ENCODE measurements around the gene DHTKD1.

The DHTKD1 gene

DNA sequence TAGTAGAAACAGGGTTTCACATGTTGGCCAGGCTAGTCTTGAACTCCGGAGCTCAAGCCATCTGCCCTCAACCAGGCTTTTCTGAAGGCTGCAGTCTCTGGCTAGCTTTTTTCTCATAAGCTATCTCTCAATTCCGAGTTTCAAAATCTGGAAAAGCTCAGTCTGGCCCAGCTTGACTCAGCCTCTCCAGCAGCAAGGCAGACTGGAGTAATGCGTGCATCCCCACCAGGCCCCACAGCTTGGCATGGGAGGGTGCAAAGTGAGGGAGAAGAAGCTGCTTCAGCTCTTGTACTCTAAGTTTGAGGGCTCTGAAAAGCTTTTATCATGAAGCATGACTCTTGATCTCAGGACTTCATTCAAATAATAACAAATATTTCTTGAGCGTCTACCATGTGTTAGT is 4.8 kb downstream of the DHTKD1 start:
- Histone ChIP-seq H2BK5ac (ENCODE audit: low read length) (no peak overlapping the region), H3K23ac (ENCODE audit: low read length) (no peak overlapping the region), H2AK5ac (ENCODE audit: low read length) (no peak overlapping the region), H2BK120ac (ENCODE audit: low read depth, low read length) (no peak overlapping the region), H3K56ac (ENCODE audit: low read length) (no peak overlapping the region), H3K4me3 (ENCODE audit: low read length) (no peak overlapping the region), H3K36me3 (ENCODE audit: control insufficient read depth, insufficient read depth, low read length) (no peaks in the 10 kb centered on the region), H3K18ac (ENCODE audit: low read length) (no peak overlapping the region), H4K8ac (ENCODE audit: low read depth, low read length) (no peak overlapping the region), H3K79me1 (ENCODE audit: low read length) (peaks cover 2% of the 10 kb centered on the region), H3K4me2 (ENCODE audit: low read length) (no peak overlapping the region), H3K4ac (ENCODE audit: low read depth, low read length) (no peak overlapping the region), H3K27me3 (ENCODE audit: insufficient read depth, low read length, poor library complexity) (no peaks in the 10 kb centered on the region), H3K27ac (ENCODE audit: low read depth, low read length) (no peak overlapping the region), H3K9ac (ENCODE audit: low read length) (no peak overlapping the region), H2BK15ac (replicated peaks; ENCODE audit: low read depth) (no peak overlapping the region), H4K5ac (ENCODE audit: low read length) (no peak overlapping the region), H3K79me2 (ENCODE audit: control insufficient read depth, insufficient read depth, low read length) (peaks cover 16% of the 10 kb centered on the region), H3K4me1 (ENCODE audit: control insufficient read depth, low read depth, low read length) (peaks cover 5% of the 10 kb centered on the region)
- no peak for DNase-seq
- WGBS (ENCODE audit: extremely low coverage, insufficient coverage, low lambda C conversion rate): no CpG with 5 or more reads among the region's 4 CpGs

DNA sequence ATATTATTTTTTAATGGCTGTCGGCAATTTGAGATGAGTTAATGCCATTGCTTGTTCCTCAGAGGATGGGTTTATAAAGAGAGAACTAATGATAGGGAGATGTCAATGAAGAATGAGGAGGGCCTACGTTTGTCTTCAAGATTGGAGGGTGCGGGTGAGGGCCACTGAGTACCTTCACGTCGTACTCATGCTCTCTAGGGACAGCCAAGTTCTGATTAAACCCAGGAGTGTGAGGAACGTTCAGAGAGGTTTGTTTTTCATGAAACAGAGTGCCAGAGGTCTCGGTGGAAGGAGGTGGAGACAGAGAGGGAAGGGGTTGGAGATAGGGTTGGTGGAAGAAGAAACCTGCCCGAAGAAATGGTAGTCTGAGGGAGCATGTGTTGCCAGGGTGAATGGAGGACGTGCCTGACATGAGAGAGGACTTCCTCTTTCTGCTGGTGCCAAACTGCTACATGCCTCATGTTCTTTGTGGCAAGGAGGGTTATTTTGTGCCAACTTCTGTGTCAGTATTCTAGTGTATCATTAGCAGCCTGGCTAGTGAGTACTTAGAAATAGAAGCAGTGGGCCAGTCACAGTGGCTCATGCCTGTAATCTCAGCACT is 8.9 kb downstream of the DHTKD1 start:
- Histone ChIP-seq H3K79me1 (ENCODE audit: low read length) (no peaks in the 10 kb centered on the region), H3K4me2 (ENCODE audit: low read length) (no peak overlapping the region), H3K4me1 (ENCODE audit: control insufficient read depth, low read depth, low read length) (no peaks in the 10 kb centered on the region), H3K27ac (ENCODE audit: low read depth, low read length) (no peak overlapping the region), H3K36me3 (ENCODE audit: control insufficient read depth, insufficient read depth, low read length) (no peaks in the 10 kb centered on the region), H3K4ac (ENCODE audit: low read depth, low read length) (no peak overlapping the region), H4K5ac (ENCODE audit: low read length) (no peak overlapping the region), H3K4me3 (ENCODE audit: low read length) (no peak overlapping the region), H2AK5ac (ENCODE audit: low read length) (no peak overlapping the region), H3K56ac (ENCODE audit: low read length) (no peak overlapping the region), H4K8ac (ENCODE audit: low read depth, low read length) (no peak overlapping the region), H3K9ac (ENCODE audit: low read length) (no peak overlapping the region), H3K27me3 (ENCODE audit: insufficient read depth, low read length, poor library complexity) (no peaks in the 10 kb centered on the region), H2BK120ac (ENCODE audit: low read depth, low read length) (no peak overlapping the region), H3K23ac (ENCODE audit: low read length) (no peak overlapping the region), H2BK15ac (replicated peaks; ENCODE audit: low read depth) (no peak overlapping the region), H2BK5ac (ENCODE audit: low read length) (no peak overlapping the region), H3K79me2 (ENCODE audit: control insufficient read depth, insufficient read depth, low read length) (no peaks in the 10 kb centered on the region), H3K18ac (ENCODE audit: low read length) (no peak overlapping the region)
- no peak for DNase-seq
- WGBS (ENCODE audit: extremely low coverage, insufficient coverage, low lambda C conversion rate): no CpG with 5 or more reads among the region's 9 CpGs

DNA sequence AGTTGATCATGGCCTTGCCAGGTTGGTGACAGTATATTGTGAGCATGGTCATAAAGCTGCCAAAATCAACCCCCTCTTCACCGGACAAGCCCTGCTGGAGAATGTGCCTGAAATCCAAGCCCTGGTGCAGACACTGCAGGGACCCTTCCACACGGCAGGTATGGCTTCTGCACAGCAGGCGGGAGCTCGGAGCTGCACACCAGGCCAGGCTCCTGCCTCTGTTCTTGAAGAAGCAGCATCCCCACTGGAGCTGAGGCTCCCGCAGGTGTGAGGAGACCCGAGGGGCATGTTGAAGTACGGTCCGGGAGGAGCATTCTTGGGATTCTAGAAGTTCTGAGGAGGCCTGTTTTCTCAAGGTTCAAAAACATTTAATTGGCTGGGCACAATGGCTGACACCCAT is 12.7 kb downstream of the DHTKD1 start:
- Histone ChIP-seq H3K9ac (ENCODE audit: low read length) (no peak overlapping the region), H3K4ac (ENCODE audit: low read depth, low read length) (no peak overlapping the region), H2BK120ac (ENCODE audit: low read depth, low read length) (no peak overlapping the region), H3K27ac (ENCODE audit: low read depth, low read length) (no peak overlapping the region), H3K4me2 (ENCODE audit: low read length) (no peak overlapping the region), H2BK15ac (replicated peaks; ENCODE audit: low read depth) (no peak overlapping the region), H3K27me3 (ENCODE audit: insufficient read depth, low read length, poor library complexity) (no peaks in the 10 kb centered on the region), H2BK5ac (ENCODE audit: low read length) (no peak overlapping the region), H4K8ac (ENCODE audit: low read depth, low read length) (no peak overlapping the region), H4K5ac (ENCODE audit: low read length) (no peak overlapping the region), H3K79me1 (ENCODE audit: low read length) (no peaks in the 10 kb centered on the region), H3K56ac (ENCODE audit: low read length) (no peak overlapping the region), H3K79me2 (ENCODE audit: control insufficient read depth, insufficient read depth, low read length) (no peaks in the 10 kb centered on the region), H3K23ac (ENCODE audit: low read length) (no peak overlapping the region), H3K4me3 (ENCODE audit: low read length) (no peak overlapping the region), H3K36me3 (ENCODE audit: control insufficient read depth, insufficient read depth, low read length) (no peaks in the 10 kb centered on the region), H2AK5ac (ENCODE audit: low read length) (no peak overlapping the region), H3K4me1 (ENCODE audit: control insufficient read depth, low read depth, low read length) (no peaks in the 10 kb centered on the region), H3K18ac (ENCODE audit: low read length) (no peak overlapping the region)
- WGBS (ENCODE audit: extremely low coverage, insufficient coverage, low lambda C conversion rate): no CpG with 5 or more reads among the region's 8 CpGs
- DNase-seq: peak; percentile 47

DNA sequence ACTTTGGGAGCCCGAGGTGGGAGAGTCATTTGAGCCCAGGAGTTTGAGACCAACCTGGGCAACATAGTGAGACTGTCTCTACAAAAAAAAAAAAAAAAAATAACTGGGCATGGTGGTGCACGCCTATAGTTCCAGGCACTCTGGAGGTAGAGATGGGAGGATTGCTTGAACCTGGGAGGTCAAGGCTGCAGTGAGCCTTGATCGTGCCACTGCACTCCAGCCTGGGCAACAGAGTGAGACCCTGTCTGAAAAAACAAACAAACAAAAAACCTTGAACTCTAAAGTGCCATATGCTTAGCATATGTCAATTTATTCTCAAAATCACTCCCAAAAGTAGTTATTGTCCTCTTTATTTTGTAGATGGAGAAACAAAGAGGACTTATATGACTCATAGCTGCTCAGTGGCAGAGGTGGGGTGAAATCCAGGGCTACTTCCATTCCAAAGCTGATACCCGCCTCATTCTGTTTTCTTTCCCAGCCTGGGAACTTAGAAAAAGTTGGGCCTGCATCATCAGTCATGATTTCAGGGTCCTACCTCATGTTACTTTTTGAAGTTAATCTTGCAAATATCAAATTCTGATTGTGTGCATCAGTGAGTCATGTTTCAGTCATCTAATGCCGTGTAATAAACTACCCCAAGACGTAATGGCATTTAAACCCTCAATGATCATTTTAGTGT is 13.3 kb downstream of the DHTKD1 start:
- Histone ChIP-seq H4K8ac (ENCODE audit: low read depth, low read length) (no peak overlapping the region), H3K27me3 (ENCODE audit: insufficient read depth, low read length, poor library complexity) (no peaks in the 10 kb centered on the region), H3K79me2 (ENCODE audit: control insufficient read depth, insufficient read depth, low read length) (no peaks in the 10 kb centered on the region), H4K5ac (ENCODE audit: low read length) (no peak overlapping the region), H3K18ac (ENCODE audit: low read length) (no peak overlapping the region), H2AK5ac (ENCODE audit: low read length) (no peak overlapping the region), H2BK15ac (replicated peaks; ENCODE audit: low read depth) (no peak overlapping the region), H3K4me1 (ENCODE audit: control insufficient read depth, low read depth, low read length) (no peaks in the 10 kb centered on the region), H3K79me1 (ENCODE audit: low read length) (no peaks in the 10 kb centered on the region), H3K23ac (ENCODE audit: low read length) (no peak overlapping the region), H2BK120ac (ENCODE audit: low read depth, low read length) (no peak overlapping the region), H3K4ac (ENCODE audit: low read depth, low read length) (no peak overlapping the region), H3K4me2 (ENCODE audit: low read length) (no peak overlapping the region), H3K4me3 (ENCODE audit: low read length) (no peak overlapping the region), H3K36me3 (ENCODE audit: control insufficient read depth, insufficient read depth, low read length) (no peaks in the 10 kb centered on the region), H3K56ac (ENCODE audit: low read length) (no peak overlapping the region), H3K27ac (ENCODE audit: low read depth, low read length) (no peak overlapping the region), H2BK5ac (ENCODE audit: low read length) (no peak overlapping the region), H3K9ac (ENCODE audit: low read length) (no peak overlapping the region)
- no peak for DNase-seq
- no CpG with 5 or more reads among the region's 6 CpGs for WGBS (ENCODE audit: extremely low coverage, insufficient coverage, low lambda C conversion rate)

DNA sequence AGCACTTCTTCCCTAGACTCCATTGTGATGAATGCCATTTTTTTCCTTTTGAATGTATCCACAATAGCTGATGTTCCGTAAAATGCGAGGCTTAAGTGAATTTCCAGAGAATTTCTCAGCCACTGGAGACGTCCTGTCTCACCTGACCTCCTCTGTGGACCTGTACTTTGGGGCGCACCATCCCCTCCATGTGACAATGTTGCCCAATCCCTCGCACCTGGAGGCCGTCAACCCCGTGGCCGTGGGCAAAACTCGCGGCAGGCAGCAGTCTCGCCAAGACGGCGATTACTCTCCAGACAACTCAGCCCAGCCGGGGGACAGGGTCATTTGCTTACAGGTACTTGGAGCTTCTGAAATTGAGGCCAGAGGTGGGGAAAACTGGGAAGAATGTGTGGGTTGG is 20.2 kb downstream of the DHTKD1 start:
- H3K18ac ChIP-seq (ENCODE audit: low read length): no peak overlapping the region
- no peak overlapping the region for H2AK5ac ChIP-seq (ENCODE audit: low read length)
- H3K4me2 ChIP-seq (ENCODE audit: low read length): no peak overlapping the region
- H3K79me1 ChIP-seq (ENCODE audit: low read length): no peaks in the 10 kb centered on the region
- H4K8ac ChIP-seq (ENCODE audit: low read depth, low read length): no peak overlapping the region
- no peaks in the 10 kb centered on the region for H3K27me3 ChIP-seq (ENCODE audit: insufficient read depth, low read length, poor library complexity)
- no peaks in the 10 kb centered on the region for H3K79me2 ChIP-seq (ENCODE audit: control insufficient read depth, insufficient read depth, low read length)
- H3K4me1 ChIP-seq (ENCODE audit: control insufficient read depth, low read depth, low read length): no peaks in the 10 kb centered on the region
- H2BK15ac ChIP-seq (replicated peaks; ENCODE audit: low read depth): no peak overlapping the region
- no peak overlapping the region for H3K4ac ChIP-seq (ENCODE audit: low read depth, low read length)
- H3K56ac ChIP-seq (ENCODE audit: low read length): no peak overlapping the region
- no CpG with 5 or more reads among the region's 14 CpGs for WGBS (ENCODE audit: extremely low coverage, insufficient coverage, low lambda C conversion rate)
- H3K23ac ChIP-seq (ENCODE audit: low read length): no peak overlapping the region
- DNase-seq: no peak
- no peak overlapping the region for H2BK5ac ChIP-seq (ENCODE audit: low read length)
- no peak overlapping the region for H3K9ac ChIP-seq (ENCODE audit: low read length)
- H3K36me3 ChIP-seq (ENCODE audit: control insufficient read depth, insufficient read depth, low read length): peaks cover 6% of the 10 kb centered on the region
- H3K27ac ChIP-seq (ENCODE audit: low read depth, low read length): no peak overlapping the region
- H4K5ac ChIP-seq (ENCODE audit: low read length): no peak overlapping the region
- no peak overlapping the region for H3K4me3 ChIP-seq (ENCODE audit: low read length)
- no peak overlapping the region for H2BK120ac ChIP-seq (ENCODE audit: low read depth, low read length)

DNA sequence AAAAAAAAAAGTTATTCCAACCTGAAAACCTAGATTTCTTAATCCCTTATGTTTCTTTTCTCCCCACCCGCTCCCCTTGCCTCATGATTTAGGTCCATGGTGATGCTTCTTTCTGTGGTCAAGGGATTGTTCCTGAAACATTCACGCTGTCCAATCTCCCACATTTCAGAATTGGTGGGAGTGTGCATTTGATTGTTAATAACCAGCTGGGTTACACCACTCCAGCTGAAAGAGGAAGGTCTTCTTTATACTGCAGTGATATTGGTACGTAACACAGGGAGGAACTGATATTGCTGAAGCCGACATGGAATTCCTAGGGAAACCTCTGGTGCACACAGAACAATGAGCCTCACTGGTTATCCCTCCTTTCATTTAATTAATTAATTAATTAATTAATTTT is 22.7 kb downstream of the DHTKD1 start:
- Histone ChIP-seq H3K27ac (ENCODE audit: low read depth, low read length) (no peak overlapping the region), H2AK5ac (ENCODE audit: low read length) (no peak overlapping the region), H3K9ac (ENCODE audit: low read length) (no peak overlapping the region), H3K18ac (ENCODE audit: low read length) (no peak overlapping the region), H3K4ac (ENCODE audit: low read depth, low read length) (no peak overlapping the region), H3K4me3 (ENCODE audit: low read length) (no peak overlapping the region), H2BK120ac (ENCODE audit: low read depth, low read length) (no peak overlapping the region), H2BK5ac (ENCODE audit: low read length) (no peak overlapping the region), H3K4me2 (ENCODE audit: low read length) (no peak overlapping the region), H4K5ac (ENCODE audit: low read length) (no peak overlapping the region), H3K79me2 (ENCODE audit: control insufficient read depth, insufficient read depth, low read length) (no peaks in the 10 kb centered on the region), H2BK15ac (replicated peaks; ENCODE audit: low read depth) (no peak overlapping the region), H3K27me3 (ENCODE audit: insufficient read depth, low read length, poor library complexity) (no peaks in the 10 kb centered on the region), H3K4me1 (ENCODE audit: control insufficient read depth, low read depth, low read length) (no peaks in the 10 kb centered on the region), H3K56ac (ENCODE audit: low read length) (no peak overlapping the region), H4K8ac (ENCODE audit: low read depth, low read length) (no peak overlapping the region), H3K36me3 (ENCODE audit: control insufficient read depth, insufficient read depth, low read length) (peaks cover 9% of the 10 kb centered on the region), H3K23ac (ENCODE audit: low read length) (no peak overlapping the region), H3K79me1 (ENCODE audit: low read length) (no peaks in the 10 kb centered on the region)
- no CpG with 5 or more reads among the region's 4 CpGs for WGBS (ENCODE audit: extremely low coverage, insufficient coverage, low lambda C conversion rate)
- DNase-seq: no peak

Measured in mesendoderm (in vitro differentiated cells).